Hepatocyte (in vitro differentiated cells): ENCODE measurements around the gene COX7A2L.

Source experiments
- EZH2phosphoT487 ChIP-seq: fragments of 200-600 bp; sonication (generic); IDR thresholded peaks from one replicate; pipeline ENCODE4 v1.6.1; 2018; ENCODE audit warnings: antibody characterized with exemption, mild to moderate bottlenecking, low read depth, moderate library complexity; ENCODE audit not compliant: unreplicated experiment, severe bottlenecking
- TF ChIP-seq, protein P1 (sequence below): fragments of 200-600 bp; sonication (generic); IDR thresholded peaks from 2 replicates; pipeline ENCODE4 v1.5.1; 2016; ENCODE audit warnings: antibody characterized with exemption, mild to moderate bottlenecking; ENCODE audit not compliant: poor library complexity

DNA sequence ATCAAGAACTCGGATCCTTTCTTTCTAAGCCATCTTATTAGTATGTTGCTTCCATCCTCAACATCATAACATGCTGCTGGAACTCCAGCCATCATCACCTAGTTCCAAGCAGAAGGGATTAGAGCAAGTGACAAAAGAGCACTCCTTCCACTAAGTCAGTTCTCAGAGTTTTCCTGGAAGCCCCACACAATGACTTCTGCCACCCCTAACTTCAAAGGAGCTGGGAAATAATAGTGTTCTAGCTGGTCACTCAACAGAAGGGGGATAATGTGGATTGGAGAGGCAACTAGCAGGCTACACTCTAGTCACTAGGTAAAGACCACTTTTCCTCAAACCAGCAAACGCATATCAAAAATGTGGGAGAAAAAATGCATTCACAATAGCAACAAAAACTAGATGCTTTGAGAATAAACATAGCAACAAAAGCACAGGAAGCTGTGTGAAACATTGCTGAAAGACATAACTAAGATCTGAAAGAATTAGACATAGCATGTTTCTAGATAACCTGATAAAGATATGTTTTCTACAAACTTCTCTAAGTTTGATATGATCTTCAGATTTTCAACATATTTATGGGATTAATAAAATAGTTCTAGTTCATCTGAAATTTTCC lies 39.5 kb downstream of the COX7A2L start:
- TF ChIP-seq, protein P1, sequence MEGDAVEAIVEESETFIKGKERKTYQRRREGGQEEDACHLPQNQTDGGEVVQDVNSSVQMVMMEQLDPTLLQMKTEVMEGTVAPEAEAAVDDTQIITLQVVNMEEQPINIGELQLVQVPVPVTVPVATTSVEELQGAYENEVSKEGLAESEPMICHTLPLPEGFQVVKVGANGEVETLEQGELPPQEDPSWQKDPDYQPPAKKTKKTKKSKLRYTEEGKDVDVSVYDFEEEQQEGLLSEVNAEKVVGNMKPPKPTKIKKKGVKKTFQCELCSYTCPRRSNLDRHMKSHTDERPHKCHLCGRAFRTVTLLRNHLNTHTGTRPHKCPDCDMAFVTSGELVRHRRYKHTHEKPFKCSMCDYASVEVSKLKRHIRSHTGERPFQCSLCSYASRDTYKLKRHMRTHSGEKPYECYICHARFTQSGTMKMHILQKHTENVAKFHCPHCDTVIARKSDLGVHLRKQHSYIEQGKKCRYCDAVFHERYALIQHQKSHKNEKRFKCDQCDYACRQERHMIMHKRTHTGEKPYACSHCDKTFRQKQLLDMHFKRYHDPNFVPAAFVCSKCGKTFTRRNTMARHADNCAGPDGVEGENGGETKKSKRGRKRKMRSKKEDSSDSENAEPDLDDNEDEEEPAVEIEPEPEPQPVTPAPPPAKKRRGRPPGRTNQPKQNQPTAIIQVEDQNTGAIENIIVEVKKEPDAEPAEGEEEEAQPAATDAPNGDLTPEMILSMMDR, result no peak
- no peak for TF ChIP-seq EZH2phosphoT487
